Breast epithelium (tissue), 4 donors: ENCODE results near the gene PARVA. TPM values are rescaled to one million over a fixed set of nuclear protein-coding genes. Genes with fewer than 3 reads are reported as not detected.

Experiments
- DNase-seq, 2 donors: peaks; one replicate each; pipeline ENCODE4 v3.0.0-alpha.2; 2019; ENCODE audit warnings: low spot score in 2 of 2
- H3K27ac ChIP-seq, 2 donors: fragments of 200-600 bp; sonication (generic) in 1 of 2; one replicate each; pipeline ENCODE4 v1.5.1; 2016 to 2019; ENCODE audit warnings: mild to moderate bottlenecking in 1 of 2
- H3K27me3 ChIP-seq, 2 donors: fragments of 200-600 bp; sonication (generic) in 1 of 2; one replicate each; pipeline versions ENCODE4 v1.5.1 to v1.6.0; 2017 to 2019; ENCODE audit warnings: control low read depth in 1 of 2, mild to moderate bottlenecking in 1 of 2
- H3K36me3 ChIP-seq: fragments of 200-600 bp; one replicate; pipeline ENCODE4 v1.5.1; 2019
- H3K4me1 ChIP-seq, 2 donors: fragments of 200-600 bp; sonication (generic); one replicate each; pipeline ENCODE4 v1.5.1; 2016 to 2019; ENCODE audit warnings: control low read depth in 1 of 2
- H3K4me3 ChIP-seq, 3 donors: fragments of 200-600 bp; sonication (generic); 1 replicate in 2 of 3; 2 replicates in 1 of 3; pipeline ENCODE4 v1.5.1; 2016 to 2019; ENCODE audit warnings: mild to moderate bottlenecking in 3 of 3, moderate library complexity in 2 of 3
- H3K9me3 ChIP-seq, 2 donors: fragments of 200-600 bp; sonication (generic) in 1 of 2; one replicate each; pipeline ENCODE4 v1.5.1; 2016 to 2019; ENCODE audit warnings: control low read depth in 1 of 2
- CTCF ChIP-seq, 3 donors: fragments of 450-650 bp; IDR thresholded peaks; one replicate each; pipeline ENCODE4 v1.5.1; 2016 to 2017; ENCODE audit warnings: antibody characterized with exemption in 3 of 3, mild to moderate bottlenecking in 3 of 3, moderate library complexity in 3 of 3
- POLR2A ChIP-seq: fragments of 450-650 bp; IDR thresholded peaks from one replicate; pipeline ENCODE4 v1.6.1; 2016; ENCODE audit warnings: antibody characterized with exemption, mild to moderate bottlenecking, moderate library complexity
- POLR2AphosphoS5 ChIP-seq, 3 donors: sonication (generic); formaldehyde crosslinking; IDR thresholded peaks; one replicate each; pipeline ENCODE4 v1.6.1; 2017; ENCODE audit warnings: antibody characterized with exemption in 3 of 3
- intact Hi-C: fragments of 100-400 bp; cut with DNase I; formaldehyde crosslinking; loops from one replicate; pipeline ENCODE4 v1.15.1; 2023; ENCODE audit warnings: low total_unique reads
- total RNA-seq, 3 donors: library from RNA; depleted of rRNA; stranded (reverse); fragments of >200 nt; gene quantifications; one replicate each; pipeline ENCODE4 v1.1.0, GENCODE V29; 2016

The PARVA gene
- total RNA-seq, 3 donors from 2014 or later = 50.5 to 109 (median 60.4) TPM

- no peak overlapping the region for H3K4me3 ChIP-seq
- no peaks in the 10 kb centered on the region for H3K9me3 ChIP-seq
- no peaks in the 10 kb centered on the region for H3K36me3 ChIP-seq
- TF ChIP-seq POLR2AphosphoS5 (IDR thresholded peaks at IDR 0.05) (no peak), POLR2A (no peak)
- intact Hi-C loops = loop anchor here (10.0 kb wide), 1 partner anchor 730 kb away; no protein-coding TSS in a partner anchor
- no peak overlapping the region for H3K27ac ChIP-seq
- DNase-seq = no peak
- H3K27me3 ChIP-seq = no peaks in the 10 kb centered on the region
- no peaks in the 10 kb centered on the region for H3K4me1 ChIP-seq
These were observed 157.2 kb downstream of the PARVA start for GRCh38 chr11:12534549-12534948.

GRCh38 chr11:12535321-12535720 lies 157.9 kb downstream of the PARVA start:
- intact Hi-C loops = loop anchor here (10.0 kb wide), 1 partner anchor 731 kb away; no protein-coding TSS in a partner anchor
- H3K9me3 ChIP-seq = no peaks in the 10 kb centered on the region
- no peak overlapping the region for H3K27ac ChIP-seq
- H3K4me1 ChIP-seq = no peaks in the 10 kb centered on the region
- TF ChIP-seq POLR2A (no peak), POLR2AphosphoS5 (IDR thresholded peaks at IDR 0.05) (no peak), CTCF (IDR thresholded peaks at IDR 0.05) (no peak)
- H3K4me3 ChIP-seq = no peak overlapping the region
- no peaks in the 10 kb centered on the region for H3K27me3 ChIP-seq
- H3K36me3 ChIP-seq = no peaks in the 10 kb centered on the region
- no peak for DNase-seq

- H3K27me3 ChIP-seq = no peaks in the 10 kb centered on the region
- DNase-seq = no peak
- no peaks in the 10 kb centered on the region for H3K36me3 ChIP-seq
- no peak overlapping the region for H3K27ac ChIP-seq
- TF ChIP-seq POLR2AphosphoS5 (IDR thresholded peaks at IDR 0.05) (no peak), POLR2A (no peak), CTCF (IDR thresholded peaks at IDR 0.05) (no peak)
- H3K4me3 ChIP-seq = no peak overlapping the region
- intact Hi-C loops = loop anchor here (10.0 kb wide), 1 partner anchor 732 kb away; no protein-coding TSS in a partner anchor
- H3K4me1 ChIP-seq = peaks cover 5 to 8% of the 10 kb centered on the region in 2 donors
- H3K9me3 ChIP-seq = no peaks in the 10 kb centered on the region
These were observed 159.2 kb downstream of the PARVA start for GRCh38 chr11:12536566-12536965.

- intact Hi-C loops = loop anchor here (10.0 kb wide), 1 partner anchor 733 kb away; no protein-coding TSS in a partner anchor
- no peaks in the 10 kb centered on the region for H3K36me3 ChIP-seq
- no peaks in the 10 kb centered on the region for H3K27me3 ChIP-seq
- H3K4me3 ChIP-seq = no peak overlapping the region
- DNase-seq = no peak
- no peaks in the 10 kb centered on the region for H3K9me3 ChIP-seq
- H3K27ac ChIP-seq = no peak overlapping the region
- TF ChIP-seq CTCF (IDR thresholded peaks at IDR 0.05) (no peak), POLR2AphosphoS5 (IDR thresholded peaks at IDR 0.05) (no peak), POLR2A (no peak)
- H3K4me1 ChIP-seq = peaks cover 6 to 8% of the 10 kb centered on the region in 2 donors
These were observed 160.5 kb downstream of the PARVA start for GRCh38 chr11:12537778-12538401.

- DNase-seq = peak in 1 of 2 donors; percentile 9
- H3K9me3 ChIP-seq = no peaks in the 10 kb centered on the region
- TF ChIP-seq CTCF (IDR thresholded peaks at IDR 0.05) (no peak), POLR2AphosphoS5 (IDR thresholded peaks at IDR 0.05) (no peak), POLR2A (no peak)
- peak overlapping the region in 1 of 2 donors; percentile 72 for H3K27ac ChIP-seq
- H3K27me3 ChIP-seq = no peaks in the 10 kb centered on the region
- H3K36me3 ChIP-seq = no peaks in the 10 kb centered on the region
- H3K4me3 ChIP-seq = no peak overlapping the region
- intact Hi-C loops = loop anchor here (10.0 kb wide), 1 partner anchor 734 kb away; no protein-coding TSS in a partner anchor
- H3K4me1 ChIP-seq = peaks cover 6 to 8% of the 10 kb centered on the region in 2 donors
These were observed 161.6 kb downstream of the PARVA start for GRCh38 chr11:12538889-12539421.
